ENCODE results near the gene PRR15.

GRCh38 chr7:29555061-29555460, 8.6 kb upstream of the PRR15 start:
- TF ChIP-seq CTCF (IDR thresholded peaks at IDR 0.05) (no peak), POLR2A (IDR thresholded peaks at IDR 0.05) (no peak)

Measured in Peyer's patch (tissue), 4 donors.